AG08396 (cell line): ENCODE measurements around the gene TSPAN4.

Source experiments
- DNase-seq: peaks from one replicate; pipeline ENCODE4 v3.0.0; 2012; ENCODE audit warnings: low spot score, mixed read lengths

TSPAN4 gene

GRCh38 chr11:889257-889656 lies 46.6 kb downstream of the TSPAN4 start:
- DNase-seq = no peak

DNA sequence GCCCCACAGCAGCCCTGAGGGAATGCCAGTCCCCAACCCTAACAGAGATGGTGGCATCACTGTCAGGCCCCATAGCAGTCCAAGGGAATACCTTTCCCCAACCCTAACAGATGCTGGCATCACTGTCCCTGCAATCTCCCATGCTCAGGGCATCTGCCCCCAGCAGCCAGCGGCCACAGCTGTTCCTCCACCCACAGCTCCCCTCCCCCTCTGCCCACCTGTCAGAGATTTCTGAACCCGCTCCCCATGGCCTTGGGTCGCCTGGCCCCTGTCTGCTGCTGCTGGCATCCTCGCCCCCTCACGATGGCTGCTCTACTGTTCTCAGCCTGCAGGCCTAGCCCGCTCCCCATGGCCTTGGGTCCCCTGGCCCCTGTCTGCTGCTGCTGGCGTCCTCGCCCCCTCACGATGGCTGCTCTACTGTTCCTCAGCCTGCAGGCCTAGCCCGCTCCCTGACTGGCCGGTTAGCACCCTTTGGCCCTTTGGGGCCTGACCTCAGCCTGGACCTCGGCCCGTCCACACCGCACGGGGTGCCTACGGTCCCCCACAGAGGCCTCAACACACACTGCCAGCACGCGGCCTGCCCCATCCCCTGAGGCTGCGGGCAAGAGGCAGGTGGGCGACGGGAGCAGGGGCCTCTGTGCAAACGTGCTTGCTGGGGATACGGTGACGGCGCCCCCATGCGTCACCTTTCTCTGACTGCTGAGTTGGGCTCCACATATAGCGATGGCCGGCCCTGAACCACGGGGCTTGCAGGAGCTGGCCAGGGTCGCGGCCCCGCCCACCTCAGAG lies 47.2 kb downstream of the TSPAN4 start:
- no peak for DNase-seq

DNA sequence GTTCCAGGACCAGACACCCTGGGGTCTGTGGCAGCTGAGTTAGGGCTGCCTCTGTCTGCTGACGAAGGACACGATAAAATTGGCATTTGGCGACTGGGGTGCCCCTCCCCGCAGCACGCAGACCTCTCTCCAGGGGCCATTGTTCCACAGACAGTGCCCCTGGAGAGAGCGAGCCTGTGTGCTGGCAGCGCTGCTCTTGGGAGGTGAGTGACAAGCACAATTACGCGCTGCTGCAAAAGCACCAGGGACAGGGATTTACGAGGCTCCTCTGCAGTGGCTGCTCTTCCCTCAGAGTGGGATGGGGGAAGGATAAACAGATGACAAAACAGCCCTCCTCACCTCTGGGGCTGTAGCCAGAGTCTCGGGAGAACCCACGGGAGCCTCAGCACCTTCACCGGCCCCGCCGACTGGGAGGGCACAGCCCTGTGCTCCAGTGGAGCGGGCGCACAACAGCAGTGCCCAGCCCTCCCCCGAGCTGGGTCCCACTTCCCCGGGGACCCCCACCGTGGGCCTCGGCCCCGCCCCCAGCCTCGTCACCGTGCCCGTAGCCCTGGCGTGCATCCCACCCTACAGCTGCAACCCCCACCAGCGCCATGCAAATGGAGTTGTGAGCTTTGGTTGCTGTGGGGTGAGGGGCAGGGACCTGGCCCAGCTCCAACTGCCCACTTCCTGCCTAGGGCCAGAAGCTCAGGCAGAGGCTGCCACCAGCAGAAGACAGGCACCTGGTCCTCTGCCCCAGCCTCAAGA lies 48.3 kb downstream of the TSPAN4 start:
- DNase-seq = no peak

GRCh38 chr11:893008-893654 lies 50.5 kb downstream of the TSPAN4 start:
- DNase-seq = no peak

- DNase-seq = no peak
Observed at GRCh38 chr11:894575-895201, 52.0 kb downstream of the TSPAN4 start.

DNA sequence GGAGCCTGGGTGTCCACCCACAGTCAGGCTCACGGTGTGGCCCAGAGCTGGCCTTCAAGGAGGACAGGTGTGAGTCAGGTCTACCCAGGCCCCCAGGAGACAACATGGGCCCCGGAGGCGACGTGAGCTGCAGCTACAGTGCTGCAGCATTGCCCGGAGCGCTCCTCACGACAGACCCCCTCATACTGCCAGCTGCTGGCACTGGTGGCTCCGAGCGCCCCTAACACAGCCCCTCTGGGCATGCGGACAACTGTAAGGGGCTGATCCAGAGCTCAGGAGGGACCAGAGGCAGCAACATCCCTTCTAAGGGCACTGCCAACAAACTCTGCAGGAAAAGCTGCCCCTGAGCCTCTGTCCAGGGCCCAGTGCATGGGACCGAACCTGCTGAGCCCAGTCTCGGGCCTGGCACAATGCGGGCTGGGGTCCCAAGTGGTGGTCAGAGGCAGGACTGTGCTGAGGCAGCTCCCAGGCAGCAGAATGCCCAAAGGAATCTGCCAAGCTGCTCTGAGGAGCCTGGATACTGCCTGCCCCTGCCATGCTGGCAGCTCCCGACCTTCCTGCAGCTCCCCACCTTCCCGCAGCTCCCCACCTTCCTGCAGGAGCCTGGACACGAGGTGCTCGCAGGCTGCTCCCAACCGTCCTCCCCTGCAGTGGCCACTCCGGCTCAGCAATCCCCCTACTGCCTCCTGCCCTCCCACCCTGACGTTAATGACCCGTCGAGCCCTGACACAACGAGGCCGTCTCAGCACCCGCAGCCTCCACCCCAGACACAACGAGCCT lies 52.9 kb downstream of the TSPAN4 start:
- DNase-seq = no peak

DNA sequence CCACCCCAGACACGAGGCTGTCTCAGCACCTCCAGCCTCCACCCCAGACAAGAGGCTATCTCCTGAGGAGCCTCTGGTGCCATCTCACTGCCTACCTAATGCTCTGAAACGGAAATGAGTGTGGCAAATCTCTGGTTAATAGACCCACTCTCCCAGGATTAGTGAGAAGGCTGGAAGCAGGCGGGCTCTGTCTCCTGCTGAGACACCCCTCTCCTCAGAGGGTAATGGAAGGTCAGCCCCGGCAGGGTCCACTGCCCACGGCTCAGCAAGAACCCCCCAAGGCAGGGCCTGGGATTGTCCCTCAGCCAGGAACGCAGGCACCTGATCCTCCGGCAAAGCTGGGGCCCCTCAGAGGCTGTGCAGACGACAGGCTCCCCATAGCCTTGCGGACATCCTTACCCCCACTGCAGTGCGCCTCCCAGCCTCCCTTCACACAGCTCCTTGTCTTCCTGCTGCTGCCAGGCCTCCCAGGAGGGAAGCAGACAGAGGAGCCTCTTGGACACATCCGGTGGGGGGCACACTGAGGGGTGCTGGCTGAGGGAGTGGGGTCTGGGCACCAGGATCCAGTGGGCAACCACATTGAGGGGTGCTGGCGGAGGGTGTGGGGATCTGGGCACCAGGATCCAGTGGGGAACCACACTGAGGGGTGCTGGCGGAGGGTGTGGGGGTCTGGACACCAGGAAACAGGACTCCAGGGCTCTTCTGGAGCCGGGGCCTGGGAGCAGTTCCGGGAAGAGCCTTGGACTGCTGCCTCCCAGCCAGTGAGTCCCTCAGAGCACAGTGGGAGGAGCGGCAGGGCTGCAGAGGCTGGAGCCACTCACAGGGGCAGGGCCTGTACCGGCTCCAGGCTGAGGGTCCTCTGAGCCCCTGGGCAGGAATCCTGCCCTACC lies 54.8 kb downstream of the TSPAN4 start:
- DNase-seq = no peak

DNA sequence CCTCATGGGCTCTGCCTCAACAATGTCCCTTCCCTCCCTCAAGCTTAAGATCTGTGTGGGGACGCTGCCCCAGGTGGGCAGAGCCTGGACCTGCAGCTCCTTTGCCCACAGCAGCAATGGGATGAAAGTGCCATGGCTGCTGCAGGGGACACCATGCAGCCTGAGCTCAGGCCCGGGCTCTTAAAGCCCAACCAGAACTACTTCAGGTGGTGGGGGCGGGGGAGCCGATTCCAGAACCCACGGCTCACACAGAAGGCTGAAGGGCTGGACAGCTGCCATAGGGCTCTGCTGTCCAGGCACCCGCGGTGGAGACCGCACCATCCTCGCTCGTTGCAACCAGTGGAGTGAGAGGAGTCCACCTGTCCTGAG lies 55.5 kb downstream of the TSPAN4 start:
- peak; percentile 46 for DNase-seq

DNA sequence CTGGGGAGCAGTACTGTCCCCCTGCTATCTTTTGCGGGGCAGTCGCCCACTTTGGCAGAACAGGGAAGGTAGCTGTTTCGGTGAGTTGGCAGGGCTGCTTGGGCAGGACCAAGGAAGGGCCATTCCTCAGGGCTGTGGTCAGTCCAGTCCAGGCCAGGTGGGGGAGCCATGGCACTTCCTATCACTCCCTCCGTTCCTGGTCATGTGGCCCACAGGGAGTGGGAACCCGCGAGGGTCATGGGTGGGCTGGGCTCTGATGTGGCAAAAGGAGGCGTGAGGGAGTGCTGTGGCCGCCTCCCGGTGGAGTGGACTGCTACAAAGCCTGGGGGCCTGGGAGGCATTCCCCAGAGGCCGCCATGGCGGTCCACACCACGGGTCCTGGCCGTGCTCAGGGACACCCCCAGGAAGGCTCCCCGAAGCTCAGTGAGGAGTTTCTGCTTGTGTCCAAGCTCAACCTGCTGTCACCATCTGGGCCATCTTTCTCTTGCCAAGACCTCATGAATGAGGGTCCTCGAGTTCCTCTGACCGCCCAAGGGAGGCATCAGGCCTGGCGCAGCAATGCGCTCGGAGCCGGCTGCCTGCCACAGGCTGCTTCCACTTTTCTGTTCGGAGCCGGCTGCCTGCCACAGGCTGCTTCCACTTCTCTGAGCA lies 56.0 kb downstream of the TSPAN4 start:
- no peak for DNase-seq

DNA sequence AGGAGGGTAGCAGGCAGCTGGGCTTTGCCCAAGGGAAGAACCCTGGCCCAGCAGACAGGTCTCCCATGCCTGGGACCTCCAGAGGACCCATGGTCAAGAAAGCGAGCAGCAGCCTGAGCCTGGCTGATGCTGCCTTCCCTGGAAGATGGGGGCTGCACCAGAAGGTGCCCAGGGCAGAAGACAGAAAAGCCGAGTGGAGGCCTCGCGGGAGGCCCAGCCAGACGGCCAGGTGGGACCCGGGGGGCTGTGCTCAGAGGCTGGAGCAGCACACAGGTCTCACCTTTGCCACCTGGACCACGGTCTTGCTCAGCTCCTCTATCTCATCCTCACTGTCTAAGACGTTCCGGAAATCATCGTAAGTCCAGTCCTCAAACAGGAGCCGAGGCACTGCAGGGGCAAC lies 57.1 kb downstream of the TSPAN4 start:
- no peak for DNase-seq

DNA sequence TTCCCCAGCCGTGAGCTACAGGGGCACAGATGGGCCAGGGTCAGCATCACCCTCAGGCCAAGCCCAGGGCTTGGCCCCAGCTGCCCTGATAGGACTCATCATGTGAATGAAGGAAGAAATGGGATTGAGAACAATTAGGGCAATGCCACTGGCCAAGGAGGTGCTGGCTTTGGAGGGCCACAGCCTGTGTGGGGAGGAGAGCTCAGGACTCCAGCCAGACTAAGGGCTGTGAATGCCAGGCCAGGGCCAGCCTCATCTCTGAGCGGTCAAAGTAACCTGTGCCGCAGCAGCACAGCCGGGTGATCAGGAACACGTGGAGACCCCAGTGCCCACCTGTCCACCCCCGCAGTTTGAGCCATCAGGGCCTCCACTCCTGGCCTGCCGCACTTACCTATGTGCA lies 57.9 kb downstream of the TSPAN4 start:
- DNase-seq = no peak

- DNase-seq = no peak
Observed at GRCh38 chr11:901452-902061, 58.9 kb downstream of the TSPAN4 start.

- no peak for DNase-seq
Observed at GRCh38 chr11:904380-904779, 61.7 kb downstream of the TSPAN4 start.

- DNase-seq = no peak
Observed at GRCh38 chr11:905952-906351, 63.3 kb downstream of the TSPAN4 start.

- no peak for DNase-seq
Observed at GRCh38 chr11:907668-908067, 65.0 kb downstream of the TSPAN4 start.

DNA sequence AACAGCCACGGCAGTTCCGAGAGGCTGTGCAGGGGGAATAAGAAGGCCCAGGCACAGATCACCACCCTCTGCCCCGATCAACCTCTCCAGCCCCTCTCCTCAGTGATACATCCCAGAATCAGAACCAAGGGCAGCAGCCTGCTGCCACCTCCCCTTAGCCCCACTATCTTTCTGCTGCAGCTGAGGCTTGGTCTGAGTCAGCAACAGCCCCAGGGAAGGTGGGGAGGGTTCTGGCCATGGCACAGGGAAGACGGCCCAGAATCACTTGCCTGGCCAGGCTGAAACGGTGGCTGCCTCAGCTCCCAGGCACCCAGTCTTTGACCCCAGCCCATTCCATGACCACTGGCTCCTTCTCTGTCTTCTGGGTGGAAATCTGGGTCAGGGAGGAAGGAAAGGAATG lies 65.6 kb downstream of the TSPAN4 start:
- no peak for DNase-seq

DNA sequence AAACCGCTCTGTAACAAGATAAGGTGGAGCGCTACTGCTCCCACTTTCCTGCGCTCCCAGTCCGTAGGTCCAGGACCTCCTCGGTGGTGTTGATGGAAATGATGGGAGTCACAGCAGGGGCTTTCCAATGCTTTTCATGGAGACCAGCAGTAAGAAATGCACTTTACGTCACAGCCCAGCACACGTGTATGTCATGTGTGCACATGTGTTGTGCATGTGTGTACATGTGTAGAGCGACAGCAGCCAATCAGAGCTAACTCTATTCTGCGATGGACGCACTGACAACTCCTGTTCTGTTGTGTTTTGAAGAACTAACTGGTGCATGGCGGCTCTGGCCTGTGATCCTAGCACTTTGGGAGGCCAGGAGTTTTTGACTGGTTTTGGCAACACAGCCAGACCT lies 66.8 kb downstream of the TSPAN4 start:
- no peak for DNase-seq

- DNase-seq = peak; percentile 61
Observed at GRCh38 chr11:910044-910588, 67.5 kb downstream of the TSPAN4 start.

- DNase-seq = peak; percentile 97
Observed at GRCh38 chr11:910589-911030, 68.0 kb downstream of the TSPAN4 start, which contains the start of gene CHID1. TSS of gene CHID1 (minus strand) at chr11:910810. CDS start at chr11:904816, 5,994 bp downstream.
